Stimulated activated CD8-positive, alpha-beta memory T cell treated with anti-CD3 and anti-CD28 coated beads, Interleukin-4, amount 100 ng/mL, for 48 hours (primary cell): Measurements from ENCODE around the gene DCHS2.

Experiments used
- DNase-seq: peaks from one replicate; pipeline ENCODE4 v3.0.0-alpha.2; 2020

Gene DCHS2, protein sequence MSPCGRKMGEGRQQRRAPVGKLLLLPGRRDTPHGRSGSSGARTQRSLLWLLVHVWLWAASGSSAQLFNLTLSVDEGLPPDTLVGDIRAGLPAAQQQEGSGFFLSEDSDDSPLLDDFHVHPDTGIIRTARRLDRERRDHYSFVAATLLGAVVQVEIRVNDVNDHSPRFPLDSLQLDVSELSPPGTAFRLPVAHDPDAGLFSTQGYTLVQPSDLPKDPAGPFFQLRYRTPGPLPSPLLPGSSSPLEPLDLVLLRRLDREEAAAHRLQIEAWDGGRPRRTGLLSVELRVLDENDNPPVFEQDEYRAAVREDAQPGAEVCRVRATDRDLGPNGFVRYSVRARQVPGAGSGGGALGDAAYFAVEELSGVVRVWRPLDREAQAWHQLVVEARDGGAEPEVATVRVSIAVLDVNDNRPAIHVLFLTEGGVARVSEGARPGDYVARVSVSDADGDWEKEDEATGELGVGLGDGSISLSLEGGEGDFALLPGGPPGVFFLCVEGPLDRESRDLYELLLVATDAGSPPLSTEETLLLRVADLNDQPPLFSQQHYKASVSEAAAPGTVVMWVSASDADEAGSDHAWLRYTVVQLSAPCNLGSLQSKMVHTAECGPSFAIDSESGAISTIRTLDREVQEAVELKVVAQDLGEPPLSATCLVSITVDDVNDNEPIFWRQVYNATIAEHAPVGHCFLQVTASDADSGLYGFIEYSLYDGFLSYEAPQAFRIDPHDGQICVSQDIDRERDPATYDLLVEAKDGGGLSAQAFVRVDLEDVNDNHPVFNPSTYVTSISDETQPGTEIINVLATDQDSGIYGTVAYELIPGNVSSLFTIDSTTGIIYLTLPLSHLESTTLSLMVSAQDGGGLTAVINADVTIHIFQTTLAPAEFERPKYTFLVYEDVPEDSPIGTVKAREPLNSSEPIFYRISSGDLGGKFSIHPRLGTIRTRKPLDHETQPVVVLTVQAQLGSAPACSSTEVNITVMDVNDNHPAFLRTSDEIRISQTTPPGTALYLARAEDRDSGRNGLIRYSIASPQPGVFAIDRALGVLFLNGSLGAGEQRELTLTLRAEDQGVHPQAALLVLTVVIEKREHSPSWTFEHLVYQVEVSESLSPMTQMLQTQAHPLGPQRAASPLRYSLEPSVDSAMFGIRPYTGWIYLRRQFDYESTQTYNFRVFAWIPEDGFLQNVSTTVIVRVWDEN (N-terminal part only)

GRCh38 chr4:154491341-154492271, at the start of gene DCHS2:
DCHS2 (minus strand) TSS chr4:154491799; CDS start chr4:154491355, 444 bp downstream.
- peak; percentile 31 for DNase-seq

DNA sequence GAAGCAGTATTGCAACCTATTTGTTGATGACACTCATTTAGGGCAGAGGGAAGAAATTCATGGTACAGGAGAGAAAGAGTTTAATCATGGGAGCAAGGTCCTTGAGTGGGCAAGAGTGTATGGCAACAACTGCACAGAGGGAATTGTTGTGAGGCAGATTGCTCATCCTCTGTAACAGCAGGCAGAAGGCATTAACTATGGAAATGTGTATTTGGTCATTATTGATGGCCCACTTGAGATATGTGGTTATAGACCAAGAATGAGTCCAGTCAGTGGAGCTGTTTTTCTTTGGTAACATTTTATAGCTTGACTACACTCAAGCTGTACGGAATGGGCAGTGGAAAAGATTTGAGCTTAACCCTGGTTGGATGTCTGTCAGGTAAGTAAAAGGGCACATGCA, 42.7 kb upstream of the DCHS2 start:
- no peak for DNase-seq

DNA sequence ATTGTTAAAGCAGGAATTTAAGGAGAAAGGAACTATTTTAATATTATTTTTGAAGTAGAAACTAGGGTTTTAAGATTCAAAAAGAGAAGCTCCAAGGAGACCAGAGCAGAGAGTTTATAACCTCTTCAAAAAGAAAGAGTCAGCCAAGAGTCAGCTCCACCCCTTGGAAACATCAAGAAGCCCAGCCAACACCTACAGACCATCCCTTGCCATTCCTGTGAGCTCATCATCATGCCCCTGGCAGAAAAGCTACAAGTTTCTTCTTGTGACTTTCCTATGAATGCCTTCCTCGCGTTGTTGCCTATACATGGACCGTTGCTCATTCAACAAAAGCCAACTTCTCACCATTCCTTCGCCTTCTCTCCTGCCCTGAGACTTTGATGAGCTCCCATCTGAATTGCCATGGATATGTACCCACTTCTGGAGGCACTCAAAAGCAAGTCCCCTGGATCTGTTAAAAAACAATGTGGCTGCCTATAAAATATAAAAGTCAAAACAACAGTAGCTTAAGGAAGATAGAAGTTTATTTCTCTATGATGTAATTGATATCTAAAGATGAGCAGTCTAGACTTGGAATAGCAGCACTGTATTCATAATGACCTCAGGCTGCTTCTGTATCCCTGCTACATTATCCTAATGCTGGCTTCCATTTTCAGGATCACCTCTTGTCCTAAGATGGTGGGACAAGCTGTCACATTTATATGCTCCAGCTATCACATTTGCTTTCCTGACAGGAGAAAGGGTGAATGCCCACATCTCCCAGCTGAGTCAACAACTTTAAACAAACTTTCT, 38.3 kb upstream of the DCHS2 start:
- no peak for DNase-seq

GRCh38 chr4:154528869-154529268, 37.3 kb upstream of the DCHS2 start:
- no peak for DNase-seq

DNA sequence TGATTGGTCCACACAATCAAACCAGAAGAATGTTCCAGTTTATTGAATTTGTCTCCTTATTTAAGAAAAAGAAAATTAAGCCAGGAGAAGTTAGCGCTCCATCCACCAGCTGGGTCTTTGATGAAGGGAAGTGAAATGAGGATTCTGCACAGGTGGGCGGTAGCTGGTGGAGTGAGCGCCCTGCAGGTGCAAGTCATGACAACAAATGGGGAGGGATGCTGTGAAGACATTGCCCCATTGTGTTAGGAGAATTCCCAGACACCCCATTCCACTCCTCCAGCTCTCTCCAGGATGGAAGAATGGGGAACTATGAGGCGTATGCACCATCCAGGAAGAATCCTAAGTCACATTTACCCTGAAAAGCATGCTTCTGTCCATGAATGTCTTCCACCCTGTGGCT, 35.7 kb upstream of the DCHS2 start:
- DNase-seq: no peak

GRCh38 chr4:154526151-154526550, 34.6 kb upstream of the DCHS2 start:
- no peak for DNase-seq

GRCh38 chr4:154521607-154522006, 30.0 kb upstream of the DCHS2 start:
- DNase-seq: no peak

DNA sequence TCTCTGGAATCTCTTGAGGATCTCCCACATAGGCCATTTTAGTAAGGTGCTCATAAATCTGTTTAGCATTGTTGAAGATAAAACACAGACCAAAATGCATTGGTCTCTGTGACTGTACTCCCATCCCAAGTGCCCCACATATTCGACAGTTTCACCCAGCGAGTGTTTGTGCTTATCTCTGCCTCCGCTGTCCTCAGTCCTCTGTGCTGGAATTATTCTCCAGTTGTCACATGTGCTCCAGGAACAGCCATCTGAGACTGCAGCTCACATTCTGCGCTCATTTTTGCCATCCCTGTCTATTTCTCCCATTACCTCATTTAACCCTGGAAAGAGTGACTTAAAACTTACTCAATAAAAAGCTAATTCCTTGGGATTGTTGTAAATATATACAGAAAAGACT, 27.6 kb upstream of the DCHS2 start:
- no peak for DNase-seq

GRCh38 chr4:154517591-154517990, 26.0 kb upstream of the DCHS2 start:
- DNase-seq: no peak

GRCh38 chr4:154516318-154517029, 24.9 kb upstream of the DCHS2 start:
- DNase-seq: no peak

DNA sequence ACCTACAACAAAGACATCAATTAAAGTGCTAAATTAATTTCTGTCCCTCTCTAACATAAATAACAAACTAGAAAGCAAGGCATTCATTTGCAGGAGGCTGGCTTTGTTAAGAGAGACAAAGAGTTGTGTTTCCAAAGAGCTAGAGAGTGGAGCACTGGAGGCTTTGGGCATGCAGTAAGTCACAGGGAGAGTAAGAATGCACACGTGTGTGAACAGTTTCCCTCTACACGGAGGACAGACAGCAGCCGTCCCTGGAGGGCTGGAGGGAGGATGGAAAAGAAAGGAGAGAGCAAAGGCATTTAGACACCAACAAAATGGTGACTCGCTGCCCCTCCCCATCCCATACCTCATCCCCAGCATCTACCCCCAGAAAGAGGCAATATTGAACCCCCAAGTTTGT, 20.4 kb upstream of the DCHS2 start:
- DNase-seq: no peak

DNA sequence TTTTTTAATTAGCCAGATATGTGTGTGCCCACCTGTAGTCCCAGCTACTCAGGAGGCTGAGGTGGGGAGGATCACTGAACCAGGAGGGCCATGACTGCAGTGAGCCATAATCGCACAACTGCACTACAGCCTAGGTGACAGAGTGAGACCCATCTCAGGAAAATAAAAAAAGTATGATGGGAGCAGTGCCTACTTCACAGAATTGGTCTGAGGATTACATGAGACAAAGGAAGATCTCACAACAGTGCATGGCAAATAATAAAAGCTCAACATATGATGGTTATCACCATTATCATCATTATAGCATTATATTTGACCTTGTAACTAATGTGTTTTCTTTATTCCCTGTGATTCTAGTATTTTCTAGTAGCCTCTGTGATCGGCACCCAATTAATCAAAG, 19.9 kb upstream of the DCHS2 start:
- DNase-seq: no peak

DNA sequence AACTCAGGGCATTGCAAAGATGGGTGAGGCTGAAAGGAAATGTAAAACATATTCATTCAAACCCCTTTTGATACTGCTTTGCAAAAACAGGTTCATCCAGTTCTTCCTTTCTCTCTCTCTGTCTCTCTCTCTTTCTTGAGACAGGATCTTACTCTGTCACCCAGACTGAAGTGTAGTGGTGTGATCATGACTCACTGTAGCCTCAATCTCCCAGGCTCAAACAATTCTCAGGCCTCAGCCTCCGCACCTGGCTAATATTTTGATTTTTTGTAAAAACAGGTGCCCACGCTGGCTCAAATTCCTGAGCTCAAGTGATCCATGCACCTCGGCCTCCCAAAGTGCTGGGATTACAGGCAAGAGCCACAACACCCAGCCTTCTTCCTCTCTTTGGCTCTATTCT, 15.6 kb upstream of the DCHS2 start:
- DNase-seq: no peak

- DNase-seq: no peak
Measured at GRCh38 chr4:154506253-154506652, 14.7 kb upstream of the DCHS2 start.

DNA sequence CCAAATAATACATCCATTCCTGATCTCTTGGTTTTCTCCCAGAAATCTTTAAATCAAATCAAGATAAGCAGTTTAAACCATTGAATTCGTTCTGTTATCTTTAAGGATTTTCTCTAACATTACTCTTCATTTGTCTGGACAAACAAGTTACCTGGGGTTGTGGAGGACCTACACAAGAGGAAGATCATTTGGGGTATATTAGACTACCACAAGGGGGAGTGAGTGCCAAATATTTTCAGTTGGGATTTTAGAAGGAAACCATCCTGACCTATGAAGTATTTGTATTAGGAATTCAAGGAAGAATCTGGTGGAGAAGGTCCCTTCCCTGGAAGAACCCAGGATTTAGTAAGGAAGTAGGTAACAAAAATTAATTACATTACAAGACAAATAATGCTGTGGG, 12.0 kb upstream of the DCHS2 start:
- DNase-seq: no peak

DNA sequence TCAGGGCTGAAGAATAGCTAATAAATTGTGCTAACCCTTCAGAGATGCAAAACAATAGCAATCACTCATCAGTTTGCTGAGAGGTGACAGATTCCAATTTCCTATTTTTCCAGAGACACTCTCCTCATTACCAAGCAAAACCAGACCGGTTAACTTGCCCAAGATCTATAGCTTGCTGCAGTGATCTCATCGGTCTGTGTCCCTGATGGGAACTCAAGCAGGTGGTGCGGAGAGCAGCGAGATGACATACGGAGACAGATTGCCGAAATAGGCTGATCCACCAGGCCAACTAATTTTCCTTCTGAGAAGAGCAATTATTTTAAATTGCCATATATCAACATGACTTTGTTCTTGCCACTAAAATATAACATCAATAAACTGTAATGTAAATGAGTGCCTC, 10.5 kb upstream of the DCHS2 start:
- DNase-seq: no peak

DNA sequence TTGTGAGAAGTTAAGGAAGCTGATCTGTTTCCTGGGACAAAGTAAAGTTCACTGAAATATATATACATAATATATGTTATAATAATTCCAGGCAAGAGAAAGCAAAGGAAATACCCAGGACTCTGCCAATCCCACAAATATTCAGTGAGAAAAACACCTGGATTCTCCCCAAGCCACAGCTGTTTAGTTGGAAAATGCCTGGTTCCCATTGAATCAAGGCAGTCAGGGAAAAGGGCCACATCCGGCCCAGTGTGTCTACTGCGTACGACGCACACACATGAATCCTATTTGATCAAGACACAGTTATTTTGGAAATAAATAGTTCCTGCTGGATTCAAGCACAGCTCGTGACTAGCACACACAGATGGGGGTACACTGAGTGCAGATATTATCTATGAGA, 6.3 kb upstream of the DCHS2 start:
- no peak for DNase-seq

GRCh38 chr4:154495867-154496266, 4.3 kb upstream of the DCHS2 start:
- no peak for DNase-seq

- DNase-seq: no peak
Measured at GRCh38 chr4:154492288-154492687, 689 bp upstream of the DCHS2 start.

DNA sequence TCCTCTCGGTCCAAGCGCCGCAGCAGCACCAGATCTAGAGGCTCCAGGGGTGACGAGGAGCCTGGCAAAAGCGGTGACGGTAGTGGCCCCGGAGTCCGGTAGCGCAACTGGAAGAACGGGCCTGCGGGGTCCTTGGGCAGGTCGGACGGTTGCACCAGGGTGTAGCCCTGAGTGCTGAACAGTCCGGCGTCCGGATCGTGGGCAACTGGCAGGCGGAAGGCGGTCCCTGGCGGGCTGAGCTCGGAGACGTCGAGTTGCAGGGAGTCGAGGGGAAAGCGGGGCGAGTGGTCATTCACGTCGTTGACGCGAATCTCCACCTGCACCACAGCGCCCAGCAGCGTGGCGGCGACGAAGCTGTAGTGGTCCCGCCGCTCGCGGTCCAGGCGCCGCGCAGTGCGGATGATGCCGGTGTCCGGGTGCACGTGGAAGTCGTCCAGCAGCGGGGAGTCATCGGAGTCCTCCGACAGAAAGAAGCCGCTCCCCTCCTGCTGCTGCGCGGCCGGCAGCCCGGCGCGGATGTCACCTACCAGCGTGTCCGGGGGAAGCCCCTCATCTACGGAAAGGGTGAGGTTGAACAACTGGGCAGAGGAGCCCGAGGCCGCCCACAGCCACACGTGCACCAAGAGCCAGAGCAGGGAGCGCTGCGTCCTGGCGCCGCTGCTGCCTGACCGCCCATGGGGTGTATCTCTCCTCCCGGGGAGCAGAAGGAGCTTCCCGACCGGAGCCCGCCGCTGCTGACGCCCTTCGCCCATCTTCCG, 837 bp downstream of the DCHS2 start:
- DNase-seq: peak; percentile 36
